Progenitor cell of endocrine pancreas (in vitro differentiated cells): ENCODE results near the gene EXD3. TPM values are rescaled to one million over a fixed set of nuclear protein-coding genes. Genes with fewer than 3 reads are reported as not detected.

Experiments used
- DNase-seq: peaks from one replicate; pipeline ENCODE4 v3.0.0; 2021; ENCODE audit warnings: low spot score; ENCODE audit not compliant: unreplicated experiment
- H3K27ac Mint-ChIP-seq: 2 replicates; pipeline ENCODE4 v1.8.0; 2021; ENCODE audit warnings: mild to moderate bottlenecking, moderate library complexity, mixed read lengths
- H3K27me3 Mint-ChIP-seq: 2 replicates; pipeline ENCODE4 v1.8.0; 2021; ENCODE audit warnings: mixed read lengths
- H3K36me3 Mint-ChIP-seq: 2 replicates; pipeline ENCODE4 v1.8.0; 2022; ENCODE audit warnings: mixed read lengths; ENCODE audit not compliant: insufficient read depth
- H3K4me1 Mint-ChIP-seq: 2 replicates; pipeline ENCODE4 v1.8.0; 2021; ENCODE audit warnings: low read depth, mixed read lengths
- H3K4me3 Mint-ChIP-seq: 2 replicates; pipeline ENCODE4 v1.8.0; 2021; ENCODE audit warnings: low read depth, mild to moderate bottlenecking, moderate library complexity, mixed read lengths
- H3K9me3 Mint-ChIP-seq: 2 replicates; pipeline ENCODE4 v1.8.0; 2021; ENCODE audit warnings: low read depth, mixed read lengths
- CTCF ChIP-seq: fragments of 200-600 bp; sonication (generic); IDR thresholded peaks from one replicate; pipeline ENCODE4 v1.5.0; 2021; ENCODE audit warnings: antibody characterized with exemption, mild to moderate bottlenecking; ENCODE audit not compliant: unreplicated experiment
- total RNA-seq: library from RNA; stranded (reverse); gene quantifications from 2 replicates; pipeline ENCODE4 v1.2.1, GENCODE V29; 2021

Gene EXD3
- total RNA-seq, 1 donor from 2014 or later = 31.7 TPM

- H3K36me3 Mint-ChIP-seq = peaks cover 16% of the 10 kb centered on the region
- TF ChIP-seq CTCF = no peak
- H3K27ac Mint-ChIP-seq = no peak overlapping the region
- H3K27me3 Mint-ChIP-seq = no peaks in the 10 kb centered on the region
- peaks cover 13% of the 10 kb centered on the region for H3K4me1 Mint-ChIP-seq
- no peak for DNase-seq
- no peaks in the 10 kb centered on the region for H3K9me3 Mint-ChIP-seq
- H3K4me3 Mint-ChIP-seq = no peak overlapping the region
Measured at GRCh38 chr9:137272241-137273094, 150.5 kb downstream of the EXD3 start.

- no peak for DNase-seq
- H3K36me3 Mint-ChIP-seq = peaks cover 17% of the 10 kb centered on the region
- no peak for TF ChIP-seq CTCF
- no peaks in the 10 kb centered on the region for H3K27me3 Mint-ChIP-seq
- peaks cover 8% of the 10 kb centered on the region for H3K4me1 Mint-ChIP-seq
- no peak overlapping the region for H3K4me3 Mint-ChIP-seq
- no peaks in the 10 kb centered on the region for H3K9me3 Mint-ChIP-seq
- no peak overlapping the region for H3K27ac Mint-ChIP-seq
Measured at GRCh38 chr9:137271696-137272076, 151.3 kb downstream of the EXD3 start.

- no peak for TF ChIP-seq CTCF
- no peak overlapping the region for H3K27ac Mint-ChIP-seq
- H3K9me3 Mint-ChIP-seq = no peaks in the 10 kb centered on the region
- H3K4me1 Mint-ChIP-seq = peaks cover 6% of the 10 kb centered on the region
- H3K36me3 Mint-ChIP-seq = peaks cover 17% of the 10 kb centered on the region
- DNase-seq = no peak
- H3K27me3 Mint-ChIP-seq = no peaks in the 10 kb centered on the region
- H3K4me3 Mint-ChIP-seq = no peak overlapping the region
Measured at GRCh38 chr9:137270929-137271695, 151.8 kb downstream of the EXD3 start.

GRCh38 chr9:137269231-137269772 lies 153.7 kb downstream of the EXD3 start:
- no peak for TF ChIP-seq CTCF
- Mint-ChIP-seq H3K36me3 (peaks cover 18% of the 10 kb centered on the region), H3K9me3 (no peaks in the 10 kb centered on the region), H3K27ac (no peak overlapping the region), H3K4me1 (no peaks in the 10 kb centered on the region), H3K27me3 (no peaks in the 10 kb centered on the region), H3K4me3 (no peak overlapping the region)
- no peak for DNase-seq

- no peak for DNase-seq
- no peak for TF ChIP-seq CTCF
- Mint-ChIP-seq H3K27me3 (no peaks in the 10 kb centered on the region), H3K4me1 (no peaks in the 10 kb centered on the region), H3K4me3 (no peak overlapping the region), H3K9me3 (no peaks in the 10 kb centered on the region), H3K36me3 (peaks cover 18% of the 10 kb centered on the region), H3K27ac (no peak overlapping the region)
Measured at GRCh38 chr9:137268538-137269201, 154.3 kb downstream of the EXD3 start.
